Panc1 (cell line): ENCODE results near the gene KIF18B. TPM values are rescaled to one million over a fixed set of nuclear protein-coding genes. Genes with fewer than 3 reads are reported as not detected.

Experiments used
- ATAC-seq: fragments of 200-7000 bp; cut with Tn5 transposase; 2 replicates; pipeline ENCODE4 v1.9.1; 2020; ENCODE audit warnings: mild to moderate bottlenecking, moderate library complexity
- BruUV-seq: library from RNA; stranded (reverse); fragments of 400-500 nt; replicated peaks from 2 replicates; lab custom pipeline; 2021; lab: Mats Ljungman, UMichigan
- CTCF ChIA-PET: fragments of 300-600 bp; sonication (Branson Sonifier 250); formaldehyde crosslinking; loops from one replicate; lab custom pipeline; 2022; ENCODE audit warnings: antibody characterized with exemption; lab: Charles Lee
- POLR2A ChIA-PET: fragments of 300-600 bp; sonication (Branson Sonifier 250); formaldehyde crosslinking; loops from one replicate; lab custom pipeline; 2022; ENCODE audit warnings: antibody characterized with exemption; lab: Charles Lee
- DNase-seq: peaks from one replicate; pipeline ENCODE4 v3.0.0-alpha.2; 2010; ENCODE audit warnings: low read depth, low spot score
- H3K27ac ChIP-seq: 2 replicates; pipeline ENCODE4 v1.5.1; 2011; ENCODE audit warnings: mild to moderate bottlenecking, low read length, inconsistent platforms
- H3K27me3 ChIP-seq: fragments of 200-500 bp; sonication (Bioruptor generic); 2 replicates; pipeline ENCODE4 v1.6.0; 2014; ENCODE audit warnings: low read length, inconsistent platforms; ENCODE audit not compliant: control insufficient read depth, insufficient read depth
- H3K36me3 ChIP-seq: fragments of 200-500 bp; sonication (Bioruptor generic); 2 replicates; pipeline ENCODE4 v1.5.1; 2014; ENCODE audit warnings: inconsistent platforms, mild to moderate bottlenecking, low read length, moderate library complexity; ENCODE audit not compliant: control insufficient read depth, insufficient read depth
- H3K4me1 ChIP-seq: 2 replicates; pipeline ENCODE4 v1.5.1; 2011; ENCODE audit warnings: inconsistent platforms, mild to moderate bottlenecking, low read length, moderate library complexity; ENCODE audit not compliant: control insufficient read depth, insufficient read depth
- H3K4me3 ChIP-seq, 2 experiments: 2 replicates each; pipeline ENCODE4 v1.5.1; 2011 to 2012; ENCODE audit warnings: low read depth in 2 of 2, low read length in 2 of 2, mild to moderate bottlenecking in 2 of 2, inconsistent platforms in 1 of 2, moderate library complexity in 1 of 2
- H3K9me3 ChIP-seq: fragments of 200-500 bp; sonication (Bioruptor generic); 2 replicates; pipeline ENCODE4 v1.5.1; 2014; ENCODE audit warnings: low read depth, mild to moderate bottlenecking, inconsistent platforms, low read length, moderate library complexity; ENCODE audit not compliant: control insufficient read depth, insufficient read depth
- POLR2AphosphoS5 ChIP-seq: IDR thresholded peaks from 2 replicates; pipeline ENCODE4 v1.6.1; 2012; ENCODE audit warnings: mild to moderate bottlenecking, low read depth, low read length, moderate library complexity
- SIN3A ChIP-seq: IDR thresholded peaks from 2 replicates; pipeline ENCODE4 v1.6.1; 2012; ENCODE audit warnings: low read depth, mild to moderate bottlenecking, low read length, moderate library complexity, borderline replicate concordance; ENCODE audit not compliant: insufficient read depth
- TCF7L2 ChIP-seq: IDR thresholded peaks from 2 replicates; pipeline ENCODE4 v1.6.1; 2011; ENCODE audit warnings: mild to moderate bottlenecking, low read depth, low read length, inconsistent platforms
- in situ Hi-C: cut with HindIII; loops from 2 replicates; pipeline ENCODE4 v1.10.0; 2016; ENCODE audit warnings: low sequenced_read_pairs, low pct_unique_long_range_greater_than_20kb
- intact Hi-C: fragments of 100-400 bp; cut with micrococcal nuclease; formaldehyde crosslinking; loops from one replicate; pipeline ENCODE4 v1.10.0; 2022; ENCODE audit not compliant: unreplicated experiment
- total RNA-seq: library from RNA; stranded (reverse); gene quantifications from one replicate; pipeline ENCODE4 v1.2.1, GENCODE V29; 2021; ENCODE audit not compliant: unreplicated experiment
- TF ChIP-seq, protein P1 (sequence below): fragments of 450-650 bp; IDR thresholded peaks from 2 replicates; pipeline ENCODE4 v1.5.1; 2017; ENCODE audit warnings: mild to moderate bottlenecking
- TF ChIP-seq, protein P2 (sequence below), 2 experiments: IDR thresholded peaks; 2 replicates each; pipeline ENCODE4 v1.6.1; 2011 to 2012; ENCODE audit warnings: low read depth in 2 of 2, control low read depth in 1 of 2, low read length in 1 of 2, mild to moderate bottlenecking in 1 of 2, moderate library complexity in 1 of 2; ENCODE audit not compliant: insufficient read depth in 1 of 2

The KIF18B gene
- total RNA-seq, 1 experiment from 2014 or later, result 31.3 TPM

DNA sequence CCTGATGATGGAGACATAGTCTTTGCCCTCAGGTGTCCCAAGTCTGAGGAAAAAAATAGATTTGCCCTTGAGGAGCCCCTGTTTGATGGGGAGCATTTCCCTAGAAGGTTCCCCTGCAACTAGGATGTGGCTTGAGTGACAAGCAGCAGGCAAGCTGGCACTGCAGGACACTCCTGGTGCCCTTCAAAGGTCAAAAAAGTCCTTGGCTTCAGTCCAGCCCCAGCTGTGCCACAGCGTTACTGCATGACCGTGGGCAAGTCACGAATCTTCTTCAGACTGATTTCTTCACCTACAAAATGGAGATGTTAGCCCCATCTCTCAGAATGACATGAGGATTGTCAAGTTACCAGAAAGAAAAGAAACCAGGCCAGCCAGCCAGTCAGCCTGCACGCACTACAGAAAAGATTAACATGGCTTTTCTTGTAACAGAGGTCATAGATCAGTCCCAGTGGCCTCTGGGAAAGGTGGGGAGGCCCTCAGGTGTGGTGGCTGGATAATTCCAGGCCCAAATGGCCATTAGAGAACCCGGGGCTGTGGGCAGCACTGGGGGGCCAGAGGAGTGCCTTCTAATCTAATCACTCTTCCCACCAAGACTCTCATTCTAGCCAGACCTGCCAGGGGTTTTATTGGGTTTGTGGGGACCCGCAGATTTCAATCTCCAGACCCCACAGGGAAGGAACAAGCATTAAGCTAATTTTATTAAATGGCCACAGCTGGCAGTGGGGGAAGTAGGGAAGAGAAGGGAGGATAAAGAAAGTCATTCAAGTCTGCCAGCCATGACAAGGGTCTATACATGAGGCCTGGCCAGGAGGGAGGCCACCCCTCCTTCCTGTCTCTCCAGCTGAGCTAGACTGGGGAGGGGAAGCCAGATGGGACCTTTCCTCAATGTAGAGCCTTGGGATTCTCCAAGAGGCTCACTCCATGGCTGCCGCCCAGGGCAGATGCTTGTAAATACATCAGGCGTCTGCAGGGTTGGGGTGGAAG is 9.7 kb upstream of the KIF18B start:
- intact Hi-C loops, result no loop called here
- POLR2A ChIA-PET, result no interaction called here
- H3K4me1 ChIP-seq, result no peaks in the 10 kb centered on the region
- DNase-seq (no peak), ATAC-seq (no peak)
- TF ChIP-seq, protein P1, sequence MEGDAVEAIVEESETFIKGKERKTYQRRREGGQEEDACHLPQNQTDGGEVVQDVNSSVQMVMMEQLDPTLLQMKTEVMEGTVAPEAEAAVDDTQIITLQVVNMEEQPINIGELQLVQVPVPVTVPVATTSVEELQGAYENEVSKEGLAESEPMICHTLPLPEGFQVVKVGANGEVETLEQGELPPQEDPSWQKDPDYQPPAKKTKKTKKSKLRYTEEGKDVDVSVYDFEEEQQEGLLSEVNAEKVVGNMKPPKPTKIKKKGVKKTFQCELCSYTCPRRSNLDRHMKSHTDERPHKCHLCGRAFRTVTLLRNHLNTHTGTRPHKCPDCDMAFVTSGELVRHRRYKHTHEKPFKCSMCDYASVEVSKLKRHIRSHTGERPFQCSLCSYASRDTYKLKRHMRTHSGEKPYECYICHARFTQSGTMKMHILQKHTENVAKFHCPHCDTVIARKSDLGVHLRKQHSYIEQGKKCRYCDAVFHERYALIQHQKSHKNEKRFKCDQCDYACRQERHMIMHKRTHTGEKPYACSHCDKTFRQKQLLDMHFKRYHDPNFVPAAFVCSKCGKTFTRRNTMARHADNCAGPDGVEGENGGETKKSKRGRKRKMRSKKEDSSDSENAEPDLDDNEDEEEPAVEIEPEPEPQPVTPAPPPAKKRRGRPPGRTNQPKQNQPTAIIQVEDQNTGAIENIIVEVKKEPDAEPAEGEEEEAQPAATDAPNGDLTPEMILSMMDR, result no peak
- TF ChIP-seq, protein P2, sequence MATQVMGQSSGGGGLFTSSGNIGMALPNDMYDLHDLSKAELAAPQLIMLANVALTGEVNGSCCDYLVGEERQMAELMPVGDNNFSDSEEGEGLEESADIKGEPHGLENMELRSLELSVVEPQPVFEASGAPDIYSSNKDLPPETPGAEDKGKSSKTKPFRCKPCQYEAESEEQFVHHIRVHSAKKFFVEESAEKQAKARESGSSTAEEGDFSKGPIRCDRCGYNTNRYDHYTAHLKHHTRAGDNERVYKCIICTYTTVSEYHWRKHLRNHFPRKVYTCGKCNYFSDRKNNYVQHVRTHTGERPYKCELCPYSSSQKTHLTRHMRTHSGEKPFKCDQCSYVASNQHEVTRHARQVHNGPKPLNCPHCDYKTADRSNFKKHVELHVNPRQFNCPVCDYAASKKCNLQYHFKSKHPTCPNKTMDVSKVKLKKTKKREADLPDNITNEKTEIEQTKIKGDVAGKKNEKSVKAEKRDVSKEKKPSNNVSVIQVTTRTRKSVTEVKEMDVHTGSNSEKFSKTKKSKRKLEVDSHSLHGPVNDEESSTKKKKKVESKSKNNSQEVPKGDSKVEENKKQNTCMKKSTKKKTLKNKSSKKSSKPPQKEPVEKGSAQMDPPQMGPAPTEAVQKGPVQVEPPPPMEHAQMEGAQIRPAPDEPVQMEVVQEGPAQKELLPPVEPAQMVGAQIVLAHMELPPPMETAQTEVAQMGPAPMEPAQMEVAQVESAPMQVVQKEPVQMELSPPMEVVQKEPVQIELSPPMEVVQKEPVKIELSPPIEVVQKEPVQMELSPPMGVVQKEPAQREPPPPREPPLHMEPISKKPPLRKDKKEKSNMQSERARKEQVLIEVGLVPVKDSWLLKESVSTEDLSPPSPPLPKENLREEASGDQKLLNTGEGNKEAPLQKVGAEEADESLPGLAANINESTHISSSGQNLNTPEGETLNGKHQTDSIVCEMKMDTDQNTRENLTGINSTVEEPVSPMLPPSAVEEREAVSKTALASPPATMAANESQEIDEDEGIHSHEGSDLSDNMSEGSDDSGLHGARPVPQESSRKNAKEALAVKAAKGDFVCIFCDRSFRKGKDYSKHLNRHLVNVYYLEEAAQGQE (IDR thresholded peaks at IDR 0.05; ENCODE audit: insufficient read depth in 1 of 2, low read depth in 2 of 2, low read length in 1 of 2), result no peak
- TF ChIP-seq SIN3A (no peak), TCF7L2 (no peak)
- no peaks in the 10 kb centered on the region for H3K9me3 ChIP-seq
- no peak overlapping the region for H3K27ac ChIP-seq
- no peaks in the 10 kb centered on the region for H3K36me3 ChIP-seq
- H3K4me3 ChIP-seq, result no peak overlapping the region
- in situ Hi-C loops, result no loop called here
- CTCF ChIA-PET, result no interaction called here
- H3K27me3 ChIP-seq, result no peaks in the 10 kb centered on the region
- BruUV-seq, result no TSS peak

DNA sequence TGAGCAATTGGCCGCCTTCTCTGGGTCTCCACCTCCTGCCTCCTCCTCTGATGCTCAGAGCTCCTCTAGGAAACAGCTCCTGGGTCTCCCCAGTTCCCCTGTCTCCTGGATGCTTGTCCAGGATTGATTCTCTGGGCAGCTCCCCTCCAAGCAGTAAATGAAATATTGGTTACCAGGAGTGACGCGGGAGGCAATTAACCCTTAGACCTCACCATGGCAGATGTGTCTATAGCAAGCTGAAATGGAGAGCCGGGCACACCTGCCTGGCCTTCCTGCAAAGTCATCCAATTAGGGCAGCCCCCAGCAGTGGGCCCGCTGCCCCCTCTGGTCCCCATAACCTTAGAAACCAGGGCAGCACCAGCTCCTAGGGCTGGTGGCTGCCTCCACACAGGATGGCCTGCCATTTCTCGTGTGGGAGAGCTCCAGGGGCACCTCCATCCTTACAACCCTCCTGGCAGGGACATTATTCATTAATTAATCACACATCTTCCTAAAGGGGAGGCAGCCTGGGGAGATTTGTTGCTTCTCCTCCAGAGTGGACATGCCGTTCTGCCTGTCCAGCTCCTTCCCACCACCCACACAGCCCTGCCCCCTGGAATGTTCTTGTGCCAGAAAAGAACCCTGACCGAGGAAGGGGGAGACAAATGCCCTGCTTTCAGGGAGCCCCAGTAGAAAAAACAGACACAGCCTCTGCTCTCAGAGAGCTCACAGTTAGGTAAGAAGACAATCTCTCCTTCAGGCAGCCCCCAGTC is 8.3 kb upstream of the KIF18B start:
- ChIA-PET CTCF (interaction anchor here (0.7 kb wide), 1 partner anchor 35 kb away, joined by 8 read pairs; no protein-coding TSS in a partner anchor), POLR2A (interaction anchor here (0.6 kb wide), 1 partner anchor 10 kb away, joined by 3 read pairs; no protein-coding TSS in a partner anchor)
- intact Hi-C loops (no loop called here), in situ Hi-C loops (no loop called here)
- no peak for TF ChIP-seq POLR2AphosphoS5
- TF ChIP-seq, protein P1, result no peak
- H3K27ac ChIP-seq, result no peak overlapping the region
- no peaks in the 10 kb centered on the region for H3K27me3 ChIP-seq
- no peaks in the 10 kb centered on the region for H3K9me3 ChIP-seq
- no peak overlapping the region for H3K4me3 ChIP-seq
- H3K4me1 ChIP-seq, result no peaks in the 10 kb centered on the region
- no peak for ATAC-seq
- H3K36me3 ChIP-seq, result no peaks in the 10 kb centered on the region
- no TSS peak for BruUV-seq
- no peak for DNase-seq
